Common myeloid progenitor, CD34-positive (primary cell): ENCODE data around the gene TRIM77. TPM values are rescaled to one million over a fixed set of nuclear protein-coding genes. Genes with fewer than 3 reads are reported as not detected.
"Not testable (repeated sequence)": the region's sequence is repeated elsewhere in the genome, so short reads cannot be mapped to it uniquely, and the experiment has no call there.

Source experiments
- CTCF ChIA-PET: fragments of 350-600 bp; sonication (Branson Sonifier 250); formaldehyde crosslinking; loops from one replicate; lab custom pipeline; 2021; ENCODE audit warnings: antibody characterized with exemption; lab: Charles Lee
- POLR2A ChIA-PET: fragments of 350-600 bp; sonication (Branson Sonifier 250); formaldehyde crosslinking; loops from one replicate; lab custom pipeline; 2021; ENCODE audit warnings: antibody characterized with exemption; lab: Charles Lee
- DNase-seq, 3 donors: peaks; one replicate each; pipeline versions ENCODE4 v3.0.0 to v3.0.0-alpha.2; 2013
- H3K27ac ChIP-seq, 2 experiments: 1 replicate in 1 of 2; 2 replicates in 1 of 2; pipeline ENCODE4 v1.7.0; 2013; ENCODE audit warnings: inconsistent platforms in 2 of 2, low read length in 2 of 2, mild to moderate bottlenecking in 2 of 2, low read depth in 1 of 2, moderate library complexity in 1 of 2; ENCODE audit not compliant: severe bottlenecking in 2 of 2, insufficient read depth in 1 of 2, poor library complexity in 1 of 2
- H3K27me3 ChIP-seq, 5 experiments: replicated peaks in 2 of 5; 1 replicate in 3 of 5; 2 replicates in 2 of 5; pipeline versions ENCODE4 v1.6.1 to v1.7.0; 2013; ENCODE audit warnings: low read length in 4 of 5, mild to moderate bottlenecking in 2 of 5, moderate library complexity in 2 of 5, inconsistent platforms in 1 of 5; ENCODE audit not compliant: insufficient read depth in 5 of 5, control insufficient read depth in 4 of 5
- H3K36me3 ChIP-seq, 4 experiments: 1 replicate in 2 of 4; 2 replicates in 2 of 4; pipeline versions ENCODE4 v1.6.1 to v1.7.0; 2013; ENCODE audit warnings: low read length in 3 of 4, control low read depth in 1 of 4, mild to moderate bottlenecking in 1 of 4; ENCODE audit not compliant: control insufficient read depth in 4 of 4, insufficient read depth in 4 of 4
- H3K4me1 ChIP-seq, 4 experiments: 1 replicate in 3 of 4; 2 replicates in 1 of 4; pipeline versions ENCODE4 v1.6.1 to v1.7.1; 2013; ENCODE audit warnings: low read length in 3 of 4, mild to moderate bottlenecking in 3 of 4, control low read depth in 1 of 4, inconsistent platforms in 1 of 4, moderate library complexity in 1 of 4; ENCODE audit not compliant: control insufficient read depth in 4 of 4, insufficient read depth in 4 of 4; ENCODE audit errors: control extremely low read depth in 1 of 4
- H3K4me3 ChIP-seq, 7 experiments: 1 replicate in 4 of 7; 2 replicates in 3 of 7; pipeline versions ENCODE4 v1.5.1 to v1.7.0; 2013; ENCODE audit warnings: mild to moderate bottlenecking in 7 of 7, low read length in 6 of 7, moderate library complexity in 6 of 7, inconsistent platforms in 2 of 7, low read depth in 2 of 7, control low read depth in 1 of 7; ENCODE audit not compliant: insufficient read depth in 4 of 7, control insufficient read depth in 1 of 7; ENCODE audit errors: extremely low read depth in 1 of 7
- H3K9me3 ChIP-seq, 5 experiments: 1 replicate in 4 of 5; 2 replicates in 1 of 5; pipeline versions ENCODE4 v1.6.1 to v1.7.1; 2013; ENCODE audit warnings: low read length in 4 of 5, mild to moderate bottlenecking in 2 of 5, inconsistent platforms in 1 of 5, low read depth in 1 of 5, moderate library complexity in 1 of 5; ENCODE audit not compliant: control insufficient read depth in 4 of 5, insufficient read depth in 2 of 5; ENCODE audit errors: control extremely low read depth in 1 of 5
- WGBS: methylation state at CpG from one replicate; pipeline ENCODE4 v1.1.5; 2013; ENCODE audit not compliant: insufficient coverage; 5-methylcytosine and 5-hydroxymethylcytosine counted together
- polyA plus RNA-seq: library from polyadenylated mRNA; unstranded; fragments of 120-200 nt; gene quantifications from one replicate; pipeline ENCODE4 v1.2.1, GENCODE V29; 2013

Gene TRIM77
- not detected for polyA plus RNA-seq

DNA sequence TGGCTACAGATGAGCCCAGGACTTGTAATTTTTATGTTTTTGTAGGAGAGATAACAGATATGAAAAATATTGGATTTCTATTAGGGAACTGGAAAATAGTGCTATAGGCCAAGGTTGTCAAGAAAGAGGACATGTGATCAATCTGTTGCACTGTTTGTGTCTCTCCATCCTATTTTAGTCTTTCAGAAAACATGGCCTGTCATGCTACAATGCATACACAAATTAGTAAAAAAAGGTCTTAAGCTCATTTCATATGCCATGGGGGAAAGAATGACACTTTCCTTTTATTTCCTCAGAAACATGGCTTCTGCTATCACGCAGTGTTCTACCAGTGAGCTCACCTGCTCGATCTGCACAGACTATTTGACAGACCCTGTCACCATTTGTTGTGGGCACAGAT lies at the start of gene TRIM77:
TSS of gene TRIM77 (plus strand) at position 301 of the 400 bp plus-strand sequence. CDS start at position 301, 0 bp downstream.
- POLR2A ChIA-PET, H3K36me3 ChIP-seq, CTCF ChIA-PET, DNase-seq, H3K4me3 ChIP-seq, H3K9me3 ChIP-seq, H3K27ac ChIP-seq, H3K4me1 ChIP-seq, H3K27me3 ChIP-seq: not testable (repeated sequence)
- WGBS, result 77% methylated on average over 2 of the region's 2 CpGs

DNA sequence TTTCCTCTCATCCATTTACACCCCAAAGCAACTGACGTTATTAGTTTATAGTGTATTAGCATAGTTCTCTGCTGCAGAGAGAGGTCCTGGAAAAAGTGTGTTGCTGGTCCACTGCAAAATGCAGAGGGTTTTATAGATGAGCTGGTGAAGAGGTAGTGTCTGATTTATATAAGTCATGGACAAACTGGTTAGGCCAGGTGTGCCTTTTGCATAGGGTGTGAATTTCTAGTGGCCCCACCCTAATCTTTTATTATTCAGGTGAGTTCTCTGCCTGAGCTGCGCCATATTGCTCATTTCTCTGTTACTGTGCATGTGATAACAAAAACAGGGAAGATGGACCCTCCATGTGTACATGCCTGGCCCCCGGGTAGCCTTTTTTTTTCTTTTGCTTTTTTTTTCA lies 43.1 kb upstream of the TRIM77 start:
- CTCF ChIA-PET, result no interaction called here
- H3K9me3 ChIP-seq, result no peaks in the 10 kb centered on the region
- WGBS, result 100% methylated on average over 1 of the region's 3 CpGs

GRCh38 chr11:89668158-89668557 lies 41.9 kb upstream of the TRIM77 start:
- 96% methylated on average over 3 of the region's 6 CpGs for WGBS
- H3K27me3 ChIP-seq, H3K4me1 ChIP-seq, DNase-seq, H3K36me3 ChIP-seq, POLR2A ChIA-PET, CTCF ChIA-PET, H3K9me3 ChIP-seq, H3K4me3 ChIP-seq, H3K27ac ChIP-seq: not testable (repeated sequence)

More for the DNA sequence above, 43.1 kb upstream of the TRIM77 start:
- Histone ChIP-seq H3K4me1 (no peaks in the 10 kb centered on the region), H3K27me3 (no peaks in the 10 kb centered on the region), H3K27ac (no peak overlapping the region), H3K4me3 (no peak overlapping the region), H3K36me3 (no peaks in the 10 kb centered on the region)
- POLR2A ChIA-PET, result no interaction called here
- DNase-seq, result no peak

GRCh38 chr11:89669586-89669985 lies 40.5 kb upstream of the TRIM77 start:
- POLR2A ChIA-PET, H3K27ac ChIP-seq, H3K36me3 ChIP-seq, CTCF ChIA-PET, H3K9me3 ChIP-seq, H3K4me1 ChIP-seq, DNase-seq, H3K4me3 ChIP-seq, H3K27me3 ChIP-seq: not testable (repeated sequence)

DNA sequence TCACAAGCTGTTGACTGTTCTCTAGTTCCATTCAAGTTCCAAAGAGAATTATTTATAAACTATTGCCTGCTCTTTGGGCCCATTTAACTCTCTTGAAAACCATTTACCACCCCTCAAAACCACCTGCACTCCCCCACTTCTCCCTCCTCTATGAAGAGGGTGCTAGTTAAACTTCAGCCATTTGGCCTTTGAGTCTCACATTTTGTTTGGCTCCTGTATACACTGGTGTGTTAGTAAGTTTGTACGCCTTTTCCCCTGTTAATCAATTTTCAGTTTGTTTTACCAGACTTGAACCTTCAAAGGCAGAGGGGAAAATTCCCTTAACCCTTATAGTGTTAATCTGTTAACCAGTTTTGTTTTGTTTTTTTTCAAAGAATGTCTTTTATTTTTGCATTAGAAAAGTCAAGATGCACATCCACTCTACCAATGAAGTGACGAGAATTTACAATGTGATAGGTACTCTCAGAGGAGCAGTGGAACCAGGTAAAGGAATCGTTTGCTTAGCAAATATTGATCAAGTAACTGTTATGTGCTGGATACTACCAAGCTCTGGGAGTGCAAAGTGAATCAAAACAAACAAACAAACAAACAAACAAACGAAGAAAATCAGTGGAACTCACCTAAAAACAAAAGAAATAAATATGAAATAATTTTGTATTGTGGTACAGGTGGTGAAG lies 40.0 kb upstream of the TRIM77 start:
- CTCF ChIA-PET, POLR2A ChIA-PET, H3K4me1 ChIP-seq, H3K27ac ChIP-seq, H3K4me3 ChIP-seq, H3K27me3 ChIP-seq, DNase-seq, H3K36me3 ChIP-seq, H3K9me3 ChIP-seq: not testable (repeated sequence)
- WGBS, result 100% methylated on average over 1 of the region's 4 CpGs

DNA sequence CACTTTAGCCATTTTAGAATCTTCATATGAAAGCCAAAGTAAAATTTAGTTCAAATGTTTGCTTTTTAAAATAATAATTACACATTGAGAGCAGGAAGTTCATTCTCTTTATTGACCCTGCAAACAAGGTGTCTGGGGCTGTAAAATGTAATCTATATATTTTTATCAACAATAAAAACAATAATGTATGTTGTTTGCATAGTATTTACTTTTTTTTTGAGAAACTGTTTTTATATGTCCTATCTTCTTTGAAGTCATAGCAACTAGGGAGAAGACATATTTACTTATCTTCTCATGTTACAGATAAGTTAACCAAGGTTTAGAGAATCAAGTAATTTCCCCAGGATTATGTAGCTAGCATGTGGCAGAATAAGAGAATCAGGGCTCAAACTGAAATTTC lies 37.6 kb upstream of the TRIM77 start:
- H3K4me1 ChIP-seq, POLR2A ChIA-PET, H3K27me3 ChIP-seq, DNase-seq, H3K9me3 ChIP-seq, H3K4me3 ChIP-seq, H3K36me3 ChIP-seq, CTCF ChIA-PET, H3K27ac ChIP-seq: not testable (repeated sequence)

GRCh38 chr11:89673380-89673779 lies 36.7 kb upstream of the TRIM77 start:
- DNase-seq, CTCF ChIA-PET, POLR2A ChIA-PET, H3K4me3 ChIP-seq, H3K4me1 ChIP-seq, H3K9me3 ChIP-seq, H3K27ac ChIP-seq, H3K36me3 ChIP-seq, H3K27me3 ChIP-seq: not testable (repeated sequence)
- WGBS, result 100% methylated on average over 1 of the region's 2 CpGs
